Immature natural killer cell (primary cell): ENCODE results near the gene SUSD3. TPM values are rescaled to one million over a fixed set of nuclear protein-coding genes. Genes with fewer than 3 reads are reported as not detected.
"Not testable (repeated sequence)": the region's sequence is repeated elsewhere in the genome, so short reads cannot be mapped to it uniquely, and the experiment has no call there.

Source experiments
- DNase-seq, 3 donors: peaks; one replicate each; pipeline ENCODE4 v3.0.0; 2022; ENCODE audit warnings: mixed read lengths in 1 of 3
- H3K27ac Mint-ChIP-seq, 6 donors: one replicate each; pipeline ENCODE4 v1.8.0; 2020; ENCODE audit warnings: mixed read lengths in 6 of 6, mild to moderate bottlenecking in 5 of 6, inconsistent platforms in 4 of 6, moderate library complexity in 3 of 6
- H3K27me3 Mint-ChIP-seq, 3 donors: one replicate each; pipeline ENCODE4 v1.8.0; 2020 to 2021; ENCODE audit warnings: low read depth in 3 of 3, mild to moderate bottlenecking in 3 of 3, mixed read lengths in 3 of 3, moderate library complexity in 3 of 3, inconsistent platforms in 1 of 3
- H3K36me3 Mint-ChIP-seq, 3 donors: one replicate each; pipeline ENCODE4 v1.8.0; 2020; ENCODE audit warnings: mixed read lengths in 3 of 3, inconsistent platforms in 2 of 3, mild to moderate bottlenecking in 2 of 3
- H3K4me1 Mint-ChIP-seq, 2 donors: one replicate each; pipeline ENCODE4 v1.8.0; 2020; ENCODE audit warnings: inconsistent platforms in 2 of 2, mild to moderate bottlenecking in 2 of 2, mixed read lengths in 2 of 2, moderate library complexity in 1 of 2
- H3K4me3 Mint-ChIP-seq, 5 donors: one replicate each; pipeline ENCODE4 v1.8.0; 2020; ENCODE audit warnings: mild to moderate bottlenecking in 5 of 5, mixed read lengths in 5 of 5, inconsistent platforms in 3 of 5, moderate library complexity in 3 of 5
- H3K9me3 Mint-ChIP-seq, 6 donors: one replicate each; pipeline ENCODE4 v1.8.0; 2020; ENCODE audit warnings: mild to moderate bottlenecking in 6 of 6, mixed read lengths in 6 of 6, inconsistent platforms in 4 of 6, moderate library complexity in 3 of 6
- polyA plus RNA-seq, 3 donors: library from polyadenylated mRNA; unstranded; fragments of 300-500 nt; fragmentation: Illumina TruSeq; gene quantifications; one replicate each; pipeline ENCODE4 v1.2.3, GENCODE V29; 2021

Gene SUSD3
- polyA plus RNA-seq, 3 donors from 2014 or later = 3.5 to 5.2 TPM; not detected in 1

- Mint-ChIP-seq H3K27me3 (peaks cover 2 to 13% (median 2%) of the 10 kb centered on the region in 3 donors), H3K4me3 (peak overlapping the region; percentile 78 to 89 (median 88)), H3K4me1 (peaks cover 57 to 72% of the 10 kb centered on the region in 2 donors), H3K36me3 (no peaks in the 10 kb centered on the region), H3K9me3 (no peaks in the 10 kb centered on the region), H3K27ac (peak overlapping the region; percentile 75 to 95 (median 88))
- DNase-seq = no peak
These were observed 39.2 kb downstream of the SUSD3 start for GRCh38 chr9:93097511-93098201.

GRCh38 chr9:93098236-93098946 lies 39.9 kb downstream of the SUSD3 start:
- Mint-ChIP-seq H3K27ac (peak overlapping the region; percentile 75 to 95 (median 88)), H3K4me3 (peak overlapping the region; percentile 78 to 89 (median 88)), H3K4me1 (peaks cover 53 to 73% of the 10 kb centered on the region in 2 donors), H3K27me3 (peaks cover 2 to 13% (median 2%) of the 10 kb centered on the region in 3 donors), H3K36me3 (peaks cover under 1% of the 10 kb centered on the region in 3 donors), H3K9me3 (peaks cover 0 to under 1% (median 0%) of the 10 kb centered on the region in 6 donors)
- DNase-seq = peak; percentile 61 to 77 (median 68)

- Mint-ChIP-seq H3K9me3 (peaks cover 0 to 10% (median 2%) of the 10 kb centered on the region in 6 donors), H3K27ac (peak overlapping the region in 5 of 6 donors; percentile 20 to 94 (median 75)), H3K36me3 (peaks cover 8 to 11% (median 10%) of the 10 kb centered on the region in 3 donors), H3K27me3 (peaks cover 0 to 8% (median 2%) of the 10 kb centered on the region in 3 donors), H3K4me1 (peaks cover 42 to 64% of the 10 kb centered on the region in 2 donors), H3K4me3 (peak overlapping the region; percentile 54 to 89 (median 64))
- no peak for DNase-seq
These were observed 41.2 kb downstream of the SUSD3 start for GRCh38 chr9:93099551-93100275.

- Mint-ChIP-seq H3K4me3 (peak overlapping the region in 1 of 5 donors; percentile 54), H3K4me1 (peaks cover 39 to 59% of the 10 kb centered on the region in 2 donors), H3K27ac (peak overlapping the region in 3 of 6 donors; percentile 38 to 56 (median 50)), H3K36me3 (peaks cover 12 to 14% (median 13%) of the 10 kb centered on the region in 3 donors), H3K27me3 (peaks cover 0 to 10% (median 2%) of the 10 kb centered on the region in 3 donors), H3K9me3 (peaks cover 0 to 10% (median 4%) of the 10 kb centered on the region in 6 donors)
- no peak for DNase-seq
These were observed 41.8 kb downstream of the SUSD3 start for GRCh38 chr9:93100276-93100636.

GRCh38 chr9:93101086-93101485 lies 42.6 kb downstream of the SUSD3 start:
- peaks cover 12 to 14% (median 13%) of the 10 kb centered on the region in 3 donors for H3K36me3 Mint-ChIP-seq
- H3K27me3 Mint-ChIP-seq, H3K4me3 Mint-ChIP-seq, DNase-seq: not testable (repeated sequence)
- H3K9me3 Mint-ChIP-seq = peaks cover 0 to 10% (median 6%) of the 10 kb centered on the region in 6 donors
- H3K27ac Mint-ChIP-seq = peak overlapping the region in 1 of 6 donors; percentile 23
- H3K4me1 Mint-ChIP-seq = peaks cover 39 to 67% of the 10 kb centered on the region in 2 donors

- Mint-ChIP-seq H3K9me3 (peaks cover 0 to 10% (median 6%) of the 10 kb centered on the region in 6 donors), H3K27me3 (peaks cover 0 to 5% (median 1%) of the 10 kb centered on the region in 3 donors), H3K27ac (peak overlapping the region in 1 of 6 donors; percentile 25), H3K4me1 (peaks cover 7 to 41% of the 10 kb centered on the region in 2 donors), H3K4me3 (no peak overlapping the region), H3K36me3 (peaks cover 17 to 24% (median 21%) of the 10 kb centered on the region in 3 donors)
- DNase-seq = no peak
These were observed 47.1 kb downstream of the SUSD3 start for GRCh38 chr9:93105620-93106019.

GRCh38 chr9:93107151-93107824 lies 48.8 kb downstream of the SUSD3 start:
- DNase-seq = no peak
- peak overlapping the region in 2 of 6 donors; percentile 10 to 40 for H3K27ac Mint-ChIP-seq
- peaks cover 0 to 5% (median 1%) of the 10 kb centered on the region in 3 donors for H3K27me3 Mint-ChIP-seq
- peaks cover 6 to 37% of the 10 kb centered on the region in 2 donors for H3K4me1 Mint-ChIP-seq
- peaks cover 0 to 10% (median 6%) of the 10 kb centered on the region in 6 donors for H3K9me3 Mint-ChIP-seq
- H3K4me3 Mint-ChIP-seq = no peak overlapping the region
- H3K36me3 Mint-ChIP-seq = peaks cover 21 to 26% (median 24%) of the 10 kb centered on the region in 3 donors

GRCh38 chr9:93107825-93108161 lies 49.3 kb downstream of the SUSD3 start:
- peaks cover 6 to 31% of the 10 kb centered on the region in 2 donors for H3K4me1 Mint-ChIP-seq
- H3K36me3 Mint-ChIP-seq = peaks cover 21 to 26% (median 24%) of the 10 kb centered on the region in 3 donors
- DNase-seq = no peak
- no peak overlapping the region for H3K27ac Mint-ChIP-seq
- H3K27me3 Mint-ChIP-seq = peaks cover 0 to 7% (median 1%) of the 10 kb centered on the region in 3 donors
- peaks cover 0 to 10% (median 6%) of the 10 kb centered on the region in 6 donors for H3K9me3 Mint-ChIP-seq
- H3K4me3 Mint-ChIP-seq = no peak overlapping the region

GRCh38 chr9:93108291-93109041 lies 50.0 kb downstream of the SUSD3 start:
- peaks cover 0 to 9% (median 6%) of the 10 kb centered on the region in 6 donors for H3K9me3 Mint-ChIP-seq
- H3K4me1 Mint-ChIP-seq = peaks cover 8 to 25% of the 10 kb centered on the region in 2 donors
- no peak for DNase-seq
- H3K27ac Mint-ChIP-seq = peak overlapping the region in 1 of 6 donors; percentile 12
- H3K4me3 Mint-ChIP-seq = no peak overlapping the region
- peaks cover 0 to 7% (median 1%) of the 10 kb centered on the region in 3 donors for H3K27me3 Mint-ChIP-seq
- H3K36me3 Mint-ChIP-seq = peaks cover 20 to 28% (median 23%) of the 10 kb centered on the region in 3 donors

GRCh38 chr9:93110311-93110855 lies 51.9 kb downstream of the SUSD3 start:
- Mint-ChIP-seq H3K36me3 (peaks cover 9 to 15% (median 10%) of the 10 kb centered on the region in 3 donors), H3K4me3 (no peak overlapping the region), H3K27me3 (peaks cover 0 to 7% (median 2%) of the 10 kb centered on the region in 3 donors), H3K4me1 (peaks cover 18 to 30% of the 10 kb centered on the region in 2 donors), H3K9me3 (peaks cover 0 to 3% (median 0%) of the 10 kb centered on the region in 6 donors), H3K27ac (no peak overlapping the region)
- DNase-seq = no peak

- H3K9me3 Mint-ChIP-seq = no peaks in the 10 kb centered on the region
- H3K27ac Mint-ChIP-seq = no peak overlapping the region
- peaks cover 9 to 15% (median 10%) of the 10 kb centered on the region in 3 donors for H3K36me3 Mint-ChIP-seq
- no peak for DNase-seq
- peaks cover 18 to 24% of the 10 kb centered on the region in 2 donors for H3K4me1 Mint-ChIP-seq
- H3K27me3 Mint-ChIP-seq = peaks cover 0 to 7% (median 2%) of the 10 kb centered on the region in 3 donors
- no peak overlapping the region for H3K4me3 Mint-ChIP-seq
These were observed 52.5 kb downstream of the SUSD3 start for GRCh38 chr9:93111001-93111370.
